HEK293 (cell line): ENCODE data around the gene ISCU.
A peak's percentile ranks its signal among the peaks of the same experiment; 100 is the strongest.

Experiments used
- CTCF ChIA-PET: fragments of 350-600 bp; formaldehyde crosslinking; extraction: SDS; loops from one replicate; lab custom pipeline; 2021; ENCODE audit warnings: antibody characterized with exemption; lab: Yijun Ruan, JAX
- POLR2A ChIA-PET: fragments of 300-600 bp; formaldehyde crosslinking; extraction: SDS; loops from one replicate; lab custom pipeline; 2020; ENCODE audit warnings: antibody characterized with exemption, inconsistent platforms; lab: Yijun Ruan, JAX
- H3K27ac ChIP-seq: fragments of 200-500 bp; sonication (Bioruptor generic); 2 replicates; pipeline ENCODE4 v1.5.1; 2014; ENCODE audit warnings: low read depth, low read length, control low read depth, inconsistent platforms; ENCODE audit errors: extremely low read depth
- H3K36me3 ChIP-seq, 2 experiments: fragments of 200-500 bp in 1 of 2; sonication (Bioruptor generic) in 1 of 2; 1 replicate in 1 of 2; 2 replicates in 1 of 2; pipeline ENCODE4 v1.5.1; 2014 to 2017; ENCODE audit warnings: inconsistent platforms in 2 of 2, low read length in 2 of 2; ENCODE audit not compliant: control insufficient read depth in 2 of 2, insufficient read depth in 1 of 2
- H3K4me1 ChIP-seq: fragments of 200-500 bp; sonication (Bioruptor generic); 2 replicates; pipeline ENCODE4 v1.5.1; 2014; ENCODE audit warnings: mild to moderate bottlenecking, low read length, inconsistent platforms; ENCODE audit not compliant: control insufficient read depth, insufficient read depth
- H3K4me3 ChIP-seq: 2 replicates; pipeline ENCODE4 v1.5.1; 2011; ENCODE audit warnings: low read depth, mild to moderate bottlenecking, control low read depth, low read length, moderate library complexity
- H3K9me3 ChIP-seq: fragments of 200-500 bp; sonication (Bioruptor generic); 2 replicates; pipeline ENCODE4 v1.5.1; 2014; ENCODE audit warnings: low read depth, low read length, inconsistent platforms; ENCODE audit not compliant: control insufficient read depth, insufficient read depth
- PRDM2 ChIP-seq: fragments of 450-650 bp; formaldehyde crosslinking; IDR thresholded peaks from 2 replicates; pipeline ENCODE4 v1.5.1; 2016; ENCODE audit warnings: missing biosample characterization, missing genetic modification characterization, borderline replicate concordance
- SCRT1 ChIP-seq: fragments of 450-650 bp; formaldehyde crosslinking; IDR thresholded peaks from 2 replicates; pipeline ENCODE4 v1.5.1; 2016; ENCODE audit warnings: missing biosample characterization, missing genetic modification characterization, borderline replicate concordance
- SCRT2 ChIP-seq: fragments of 450-650 bp; formaldehyde crosslinking; IDR thresholded peaks from 2 replicates; pipeline ENCODE4 v1.5.1; 2016; ENCODE audit warnings: missing biosample characterization, missing genetic modification characterization
- ZBTB1 ChIP-seq: fragments of 450-650 bp; formaldehyde crosslinking; IDR thresholded peaks from 2 replicates; pipeline ENCODE4 v1.5.1; 2016; ENCODE audit warnings: missing biosample characterization, missing genetic modification characterization
- ZBTB20 ChIP-seq: fragments of 450-650 bp; formaldehyde crosslinking; IDR thresholded peaks from 2 replicates; pipeline ENCODE4 v1.5.1; 2016; ENCODE audit warnings: missing biosample characterization, missing genetic modification characterization
- ZNF157 ChIP-seq: fragments of 450-650 bp; formaldehyde crosslinking; IDR thresholded peaks from 2 replicates; pipeline ENCODE4 v1.5.1; 2016; ENCODE audit warnings: missing biosample characterization, missing genetic modification characterization
- ZNF23 ChIP-seq: fragments of 450-650 bp; formaldehyde crosslinking; IDR thresholded peaks from 2 replicates; pipeline ENCODE4 v1.5.1; 2016; ENCODE audit warnings: missing biosample characterization, missing genetic modification characterization, borderline replicate concordance
- ZNF280D ChIP-seq: fragments of 450-650 bp; formaldehyde crosslinking; IDR thresholded peaks from 2 replicates; pipeline ENCODE4 v1.5.1; 2016; ENCODE audit warnings: missing biosample characterization, missing genetic modification characterization
- ZNF473 ChIP-seq: fragments of 450-650 bp; formaldehyde crosslinking; IDR thresholded peaks from 2 replicates; pipeline ENCODE4 v1.5.1; 2017; ENCODE audit warnings: missing biosample characterization, missing genetic modification characterization
- ZNF549 ChIP-seq: fragments of 450-650 bp; IDR thresholded peaks from 2 replicates; pipeline ENCODE4 v1.5.1; 2018; ENCODE audit warnings: missing biosample characterization, missing genetic modification characterization, mild to moderate bottlenecking, inconsistent platforms, moderate library complexity
- ZNF596 ChIP-seq: fragments of 450-650 bp; IDR thresholded peaks from 2 replicates; pipeline ENCODE4 v1.5.0; 2018; ENCODE audit warnings: missing biosample characterization, mild to moderate bottlenecking, missing genetic modification characterization, moderate library complexity
- ZNF629 ChIP-seq: fragments of 450-650 bp; formaldehyde crosslinking; IDR thresholded peaks from 2 replicates; pipeline ENCODE4 v1.5.1; 2017; ENCODE audit warnings: missing biosample characterization, missing genetic modification characterization

The ISCU gene

GRCh38 chr12:108615918-108616317, 53.5 kb downstream of the ISCU start (continued):
- TF ChIP-seq ZNF280D (tag by site-specific recombination) (0 out of 2 replicates have a peak, but pooled peaks have one; percentile 72), SCRT1 (tag by site-specific recombination) (no peak), ZNF157 (no peak), SCRT2 (tag by site-specific recombination) (0 out of 2 replicates have a peak, but pooled peaks have one; percentile 10), ZNF629 (tag by site-specific recombination) (no peak), ZNF596 (no peak)

GRCh38 chr12:108616359-108616758, 54.0 kb downstream of the ISCU start:
- ChIA-PET POLR2A (no interaction called here), CTCF (interaction anchor here (0.9 to 7.2 kb wide), 5 partner anchors 16 to 187 kb away, joined by 3 to 160 read pairs (median 12); no protein-coding TSS in a partner anchor)
- no peaks in the 10 kb centered on the region for H3K9me3 ChIP-seq
- H3K27ac ChIP-seq: no peak overlapping the region
- H3K4me3 ChIP-seq: no peak overlapping the region
- H3K4me1 ChIP-seq: no peaks in the 10 kb centered on the region
- H3K36me3 ChIP-seq: no peaks in the 10 kb centered on the region
- TF ChIP-seq ZNF596: no peak
- no peak for TF ChIP-seq ZNF549 (tag by site-specific recombination)
- TF ChIP-seq ZNF23 (tag by site-specific recombination): no peak
- TF ChIP-seq ZBTB20: no peak

- ChIA-PET CTCF (interaction anchor here (0.6 to 7.2 kb wide), 39 partner anchors 9 to 536 kb away, joined by 3 to 160 read pairs (median 5); partner anchors contain the start of genes ISCU and SART3), POLR2A (interaction anchor here (0.7 kb wide), 1 partner anchor 55 kb away, joined by 3 read pairs; the partner anchor contains the start of gene ISCU)
- H3K4me1 ChIP-seq: no peaks in the 10 kb centered on the region
- H3K27ac ChIP-seq: no peak overlapping the region
- H3K4me3 ChIP-seq: no peak overlapping the region
- no peak for TF ChIP-seq PRDM2
- TF ChIP-seq ZNF473 (tag by site-specific recombination): no peak
- no peak for TF ChIP-seq ZBTB1 (tag by site-specific recombination)
- no peaks in the 10 kb centered on the region for H3K9me3 ChIP-seq
- no peaks in the 10 kb centered on the region for H3K36me3 ChIP-seq
Measured at GRCh38 chr12:108616941-108617858, 54.8 kb downstream of the ISCU start.
